OCI-LY7 (cell line): Measurements from ENCODE around the gene VWA5B2. TPM values are rescaled to one million over a fixed set of nuclear protein-coding genes. Genes with fewer than 3 reads are reported as not detected.

Experiments
- BruUV-seq: library from RNA; stranded (reverse); fragments of 400-500 nt; replicated peaks from 2 replicates; lab custom pipeline; 2021; lab: Mats Ljungman, UMichigan
- CTCF ChIA-PET: fragments of 300-600 bp; sonication (Branson Sonifier 250); formaldehyde crosslinking; loops from one replicate; lab custom pipeline; 2022; ENCODE audit warnings: antibody characterized with exemption; ENCODE audit not compliant: unreplicated experiment; lab: Charles Lee
- POLR2A ChIA-PET: fragments of 300-600 bp; sonication (Branson Sonifier 250); formaldehyde crosslinking; loops from one replicate; lab custom pipeline; 2022; ENCODE audit warnings: antibody characterized with exemption; lab: Charles Lee
- DNase-seq: peaks from one replicate; pipeline ENCODE4 v3.0.0-alpha.2; 2015; ENCODE audit warnings: low spot score
- H2AFZ ChIP-seq: fragments of 200-600 bp; sonication (generic), shearing (Covaris generic); 2 replicates; pipeline ENCODE4 v1.6.1; 2014; ENCODE audit warnings: mild to moderate bottlenecking, antibody characterized with exemption, low read length, moderate library complexity
- H3K27ac ChIP-seq: fragments of 200-600 bp; sonication (generic); 2 replicates; pipeline ENCODE4 v1.5.1; 2014; ENCODE audit warnings: mixed run types, low read depth, mild to moderate bottlenecking, moderate library complexity, low read length, inconsistent platforms; ENCODE audit not compliant: poor library complexity, severe bottlenecking
- H3K36me3 ChIP-seq: fragments of 200-600 bp; sonication (generic); 2 replicates; pipeline ENCODE4 v1.6.1; 2014; ENCODE audit warnings: mild to moderate bottlenecking, antibody characterized with exemption, low read length, moderate library complexity, mixed read lengths; ENCODE audit not compliant: insufficient read depth
- H3K4me1 ChIP-seq: fragments of 200-600 bp; sonication (generic); 2 replicates; pipeline ENCODE4 v1.5.1; 2014; ENCODE audit warnings: mild to moderate bottlenecking, low read length; ENCODE audit not compliant: insufficient read depth, poor library complexity, severe bottlenecking
- H3K4me2 ChIP-seq: fragments of 200-600 bp; sonication (generic); 2 replicates; pipeline ENCODE4 v1.6.1; 2014; ENCODE audit warnings: mild to moderate bottlenecking, low read length
- H3K4me3 ChIP-seq: fragments of 200-600 bp; sonication (generic); 2 replicates; pipeline ENCODE4 v1.5.1; 2014; ENCODE audit warnings: mild to moderate bottlenecking, low read depth, low read length; ENCODE audit not compliant: poor library complexity, severe bottlenecking
- H3K79me2 ChIP-seq: fragments of 200-600 bp; sonication (generic); 2 replicates; pipeline ENCODE4 v1.6.1; 2016; ENCODE audit warnings: low read depth, mild to moderate bottlenecking, low read length, moderate library complexity, mixed read lengths; ENCODE audit not compliant: insufficient read depth
- H3K9me2 ChIP-seq: fragments of 200-600 bp; sonication (generic); 2 replicates; pipeline ENCODE4 v1.6.1; 2016; ENCODE audit warnings: mild to moderate bottlenecking, low read length, mixed read lengths; ENCODE audit not compliant: insufficient read depth
- H3K9me3 ChIP-seq: fragments of 200-600 bp; sonication (generic); 2 replicates; pipeline ENCODE4 v1.6.1; 2014; ENCODE audit warnings: mild to moderate bottlenecking, mixed run types, low read length, mixed read lengths
- H4K20me1 ChIP-seq: fragments of 200-600 bp; sonication (generic); 2 replicates; pipeline ENCODE4 v1.6.1; 2014; ENCODE audit warnings: mild to moderate bottlenecking, antibody characterized with exemption, low read length, moderate library complexity, mixed read lengths; ENCODE audit not compliant: insufficient read depth
- EZH2phosphoT487 ChIP-seq: fragments of 200-600 bp; sonication (generic); IDR thresholded peaks from 2 replicates; pipeline ENCODE4 v1.6.1; 2018; ENCODE audit warnings: low read depth, borderline replicate concordance, mild to moderate bottlenecking, mixed run types, antibody characterized with exemption, low read length, moderate library complexity, mixed read lengths
- intact Hi-C: fragments of 100-400 bp; cut with micrococcal nuclease; formaldehyde crosslinking; loops from one replicate; pipeline ENCODE4 v1.10.0; 2022; ENCODE audit not compliant: unreplicated experiment
- total RNA-seq, 2 experiments: library from RNA; depleted of rRNA in 1 of 2; stranded (reverse); fragments of >200 nt in 1 of 2; shearing (Covaris generic) in 1 of 2; gene quantifications; 2 replicates each; pipeline ENCODE4 v1.2.3, GENCODE V29; 2014 to 2022
- TF ChIP-seq, protein P1 (sequence below): fragments of 200-600 bp; sonication (generic); conservative IDR thresholded peaks from 2 replicates; pipeline ENCODE4 v1.5.1; 2014; ENCODE audit warnings: mild to moderate bottlenecking, antibody characterized with exemption, low read length, moderate library complexity, mixed read lengths

Gene VWA5B2
- total RNA-seq, 2 experiments from 2014 or later: not detected

DNA sequence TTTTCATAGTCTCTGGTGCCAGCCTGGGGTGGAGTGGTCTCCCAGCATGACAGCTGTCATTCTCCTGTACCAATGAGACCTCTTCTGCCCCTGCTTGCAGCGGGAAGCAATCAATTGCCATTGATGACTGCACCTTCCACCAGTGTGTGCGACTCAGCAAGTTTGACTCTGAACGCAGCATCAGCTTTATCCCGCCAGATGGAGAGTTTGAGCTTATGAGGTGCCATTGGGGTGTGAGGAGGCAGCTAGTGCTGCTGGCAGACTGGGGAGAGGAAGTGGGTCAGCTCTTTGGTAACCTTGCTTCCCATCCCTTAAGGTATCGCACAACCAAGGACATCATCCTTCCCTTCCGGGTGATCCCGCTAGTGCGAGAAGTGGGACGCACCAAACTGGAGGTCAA is 47.8 kb upstream of the VWA5B2 start:
- Histone ChIP-seq H3K4me1 (peaks cover 17% of the 10 kb centered on the region), H4K20me1 (no peaks in the 10 kb centered on the region), H3K27ac (no peak overlapping the region), H3K4me3 (no peak overlapping the region), H3K4me2 (no peak overlapping the region), H2AFZ (no peak overlapping the region), H3K79me2 (peaks cover 4% of the 10 kb centered on the region), H3K9me2 (no peaks in the 10 kb centered on the region), H3K36me3 (peaks cover 76% of the 10 kb centered on the region), H3K9me3 (no peaks in the 10 kb centered on the region)
- POLR2A ChIA-PET: no interaction called here
- BruUV-seq: no TSS peak
- no peak for TF ChIP-seq EZH2phosphoT487
- TF ChIP-seq, protein P1, sequence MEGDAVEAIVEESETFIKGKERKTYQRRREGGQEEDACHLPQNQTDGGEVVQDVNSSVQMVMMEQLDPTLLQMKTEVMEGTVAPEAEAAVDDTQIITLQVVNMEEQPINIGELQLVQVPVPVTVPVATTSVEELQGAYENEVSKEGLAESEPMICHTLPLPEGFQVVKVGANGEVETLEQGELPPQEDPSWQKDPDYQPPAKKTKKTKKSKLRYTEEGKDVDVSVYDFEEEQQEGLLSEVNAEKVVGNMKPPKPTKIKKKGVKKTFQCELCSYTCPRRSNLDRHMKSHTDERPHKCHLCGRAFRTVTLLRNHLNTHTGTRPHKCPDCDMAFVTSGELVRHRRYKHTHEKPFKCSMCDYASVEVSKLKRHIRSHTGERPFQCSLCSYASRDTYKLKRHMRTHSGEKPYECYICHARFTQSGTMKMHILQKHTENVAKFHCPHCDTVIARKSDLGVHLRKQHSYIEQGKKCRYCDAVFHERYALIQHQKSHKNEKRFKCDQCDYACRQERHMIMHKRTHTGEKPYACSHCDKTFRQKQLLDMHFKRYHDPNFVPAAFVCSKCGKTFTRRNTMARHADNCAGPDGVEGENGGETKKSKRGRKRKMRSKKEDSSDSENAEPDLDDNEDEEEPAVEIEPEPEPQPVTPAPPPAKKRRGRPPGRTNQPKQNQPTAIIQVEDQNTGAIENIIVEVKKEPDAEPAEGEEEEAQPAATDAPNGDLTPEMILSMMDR: no peak
- CTCF ChIA-PET: no interaction called here
- no peak for DNase-seq
- intact Hi-C loops: no loop called here

- H3K79me2 ChIP-seq: peaks cover 22% of the 10 kb centered on the region
- DNase-seq: no peak
- ChIA-PET CTCF (no interaction called here), POLR2A (interaction anchor here (0.5 to 1.1 kb wide), 2 partner anchors 10 to 21 kb away, joined by 4 to 6 read pairs; no protein-coding TSS in a partner anchor)
- H3K4me1 ChIP-seq: peaks cover 16% of the 10 kb centered on the region
- TSS peak; percentile 71 for BruUV-seq
- H4K20me1 ChIP-seq: peaks cover 7% of the 10 kb centered on the region; the same call in 1 of the 2 replicates
- H3K4me2 ChIP-seq: no peak overlapping the region
- no peak overlapping the region for H3K4me3 ChIP-seq
- H3K36me3 ChIP-seq: peaks cover 72% of the 10 kb centered on the region
- H2AFZ ChIP-seq: no peak overlapping the region
- no peak overlapping the region for H3K27ac ChIP-seq
- H3K9me2 ChIP-seq: no peaks in the 10 kb centered on the region
- TF ChIP-seq, protein P1: no peak
- no peak for TF ChIP-seq EZH2phosphoT487
- intact Hi-C loops: no loop called here
- no peaks in the 10 kb centered on the region for H3K9me3 ChIP-seq
Measured at GRCh38 chr3:184183679-184184078, 45.7 kb upstream of the VWA5B2 start.

DNA sequence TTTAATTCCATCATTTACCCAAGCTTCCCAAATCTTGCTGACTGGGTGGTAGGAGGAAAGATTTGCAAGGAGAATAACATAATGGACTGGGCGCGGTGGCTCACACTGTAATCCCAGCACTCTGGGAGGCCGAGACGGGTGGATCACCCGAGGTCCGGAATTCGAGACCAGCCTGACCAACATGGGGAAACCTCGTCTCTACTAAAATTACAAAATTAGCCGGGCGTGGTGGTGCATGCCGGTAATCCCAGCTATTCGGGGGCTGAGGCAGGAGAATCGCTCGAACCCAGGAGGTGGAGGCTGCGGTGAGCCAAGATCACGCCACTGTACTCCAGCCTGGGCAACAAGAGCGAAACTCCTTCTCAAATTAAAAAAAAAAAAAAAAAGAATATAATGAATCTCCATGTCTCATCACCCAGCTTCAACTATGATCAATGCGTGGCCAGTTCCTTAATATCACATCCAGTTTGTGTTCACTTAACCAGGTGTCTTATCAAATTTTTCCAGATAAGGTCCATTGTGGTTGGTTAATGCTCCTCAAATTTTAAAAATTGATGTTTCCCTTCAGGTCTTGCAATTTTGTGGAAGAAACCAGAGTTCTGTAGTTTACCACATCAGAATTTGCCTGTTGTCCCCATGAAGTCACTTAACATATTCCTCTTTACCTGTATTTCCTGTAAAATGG is 44.7 kb upstream of the VWA5B2 start:
- BruUV-seq: no TSS peak
- POLR2A ChIA-PET: interaction anchor here (1.1 to 2.1 kb wide), 3 partner anchors 11 to 115 kb away, joined by 3 to 20 read pairs (median 4); partner anchors contain the start of gene DVL3
- intact Hi-C loops: loop anchor here (1.0 to 5.0 kb wide), 2 partner anchors 10 to 63 kb away; partner anchors contain the start of genes ALG3, AP2M1 and EEF1AKMT4

More for the DNA sequence above, 44.7 kb upstream of the VWA5B2 start:
- Histone ChIP-seq H3K9me2 (no peaks in the 10 kb centered on the region), H4K20me1 (peaks cover 7% of the 10 kb centered on the region; the same call in 1 of the 2 replicates), H3K9me3 (no peaks in the 10 kb centered on the region), H2AFZ (peak overlapping the region; percentile 75; the same call in 1 of the 2 replicates), H3K79me2 (peaks cover 23% of the 10 kb centered on the region), H3K4me1 (peaks cover 16% of the 10 kb centered on the region), H3K4me2 (peak overlapping the region; percentile 77), H3K36me3 (peaks cover 73% of the 10 kb centered on the region), H3K4me3 (peak overlapping the region; percentile 97), H3K27ac (no peak overlapping the region)
- no peak for DNase-seq
- TF ChIP-seq EZH2phosphoT487: no peak
- TF ChIP-seq, protein P1: no peak
- CTCF ChIA-PET: no interaction called here
